A549 (cell line): ENCODE results near the gene KRTAP4-5. TPM values are rescaled to one million over a fixed set of nuclear protein-coding genes. Genes with fewer than 3 reads are reported as not detected.

Experiments used
- ATAC-seq, 2 experiments: fragments of 200-7000 bp in 1 of 2; fragments of >200 bp in 1 of 2; cut with Nextera tagmentation in 1 of 2; cut with Tn5 transposase in 1 of 2; 3 replicates each; pipeline versions ENCODE4 v1.8.0 to v1.9.1; 2018 to 2020; ENCODE audit warnings: mild to moderate bottlenecking in 1 of 2, moderate library complexity in 1 of 2
- CTCF ChIA-PET: fragments of 300-600 bp; sonication (Branson Sonifier 250); formaldehyde crosslinking; extraction: SDS; loops from one replicate; lab custom pipeline; 2021; ENCODE audit warnings: antibody characterized with exemption, inconsistent platforms; lab: Yijun Ruan, JAX
- POLR2A ChIA-PET: fragments of 350-600 bp; formaldehyde crosslinking; extraction: SDS; loops from one replicate; lab custom pipeline; 2021; ENCODE audit warnings: antibody characterized with exemption, inconsistent platforms; lab: Yijun Ruan, JAX
- DNase-seq, 2 experiments: peaks; one replicate each; pipeline versions ENCODE4 v3.0.0 to v3.0.0-alpha.2; 2011 to 2016; ENCODE audit warnings: low read depth in 1 of 2, low spot score in 1 of 2
- FAIRE-seq: peaks from 2 replicates; lab custom pipeline; 2011; peaks lifted over from hg19 to GRCh38; lab: Jason Lieb, UNC
- H3K27ac ChIP-seq, 2 experiments: fragments of >200 bp; sonication (Bioruptor Twin); formaldehyde crosslinking; 3 replicates each; pipeline ENCODE4 v1.5.1; 2016 to 2017
- H3K4me1 ChIP-seq: fragments of >200 bp; sonication (Bioruptor Twin); formaldehyde crosslinking; 3 replicates; pipeline ENCODE4 v1.6.1; 2016
- H3K4me2 ChIP-seq: fragments of >200 bp; sonication (Bioruptor Twin); formaldehyde crosslinking; 3 replicates; pipeline ENCODE4 v1.6.1; 2016
- H3K4me3 ChIP-seq: fragments of >200 bp; sonication (Bioruptor Twin); formaldehyde crosslinking; 3 replicates; pipeline ENCODE4 v1.5.1; 2016
- H3K9me3 ChIP-seq: fragments of >200 bp; sonication (Bioruptor Twin); formaldehyde crosslinking; 3 replicates; pipeline ENCODE4 v1.6.1; 2016
- ATOH8 ChIP-seq: fragments of 250-450 bp; sonication (Bioruptor Pico); IDR thresholded peaks from 2 replicates; pipeline ENCODE4 v1.5.0; 2020; ENCODE audit warnings: low read depth, mild to moderate bottlenecking, moderate library complexity
- CHD2 ChIP-seq: fragments of 150-350 bp; IDR thresholded peaks from 2 replicates; pipeline ENCODE4 v1.6.1; 2014; ENCODE audit warnings: low read length; ENCODE audit not compliant: partially characterized antibody
- CHD4 ChIP-seq: fragments of 200-600 bp; sonication (generic); IDR thresholded peaks from 2 replicates; pipeline ENCODE4 v1.6.1; 2016; ENCODE audit warnings: antibody characterized with exemption, mild to moderate bottlenecking, borderline replicate concordance
- EHF ChIP-seq: fragments of 250-450 bp; sonication (Bioruptor Pico); IDR thresholded peaks from 2 replicates; pipeline ENCODE4 v1.5.0; 2020; ENCODE audit warnings: mild to moderate bottlenecking
- GATA3 ChIP-seq: IDR thresholded peaks from 2 replicates; pipeline ENCODE4 v1.6.1; 2012; ENCODE audit warnings: borderline replicate concordance
- HDAC2 ChIP-seq: fragments of 200-600 bp; sonication (generic); IDR thresholded peaks from 2 replicates; pipeline ENCODE4 v1.6.1; 2016
- HOXB13 ChIP-seq: fragments of 250-450 bp; sonication (Bioruptor Pico); IDR thresholded peaks from 2 replicates; pipeline ENCODE4 v1.5.0; 2020; ENCODE audit warnings: low read depth, mild to moderate bottlenecking, moderate library complexity
- HOXB5 ChIP-seq: fragments of 250-450 bp; sonication (Bioruptor Pico); IDR thresholded peaks from 2 replicates; pipeline ENCODE4 v1.5.0; 2020; ENCODE audit warnings: mild to moderate bottlenecking, moderate library complexity
- JUNB ChIP-seq: fragments of >200 bp; sonication (Bioruptor Twin); formaldehyde crosslinking; IDR thresholded peaks from 2 replicates; pipeline ENCODE4 v1.6.1; 2016
- KDM1A ChIP-seq: fragments of 200-600 bp; sonication (generic); IDR thresholded peaks from 2 replicates; pipeline ENCODE4 v1.6.1; 2016; ENCODE audit warnings: low read depth, mild to moderate bottlenecking
- MAFK ChIP-seq: fragments of 450-650 bp; IDR thresholded peaks from 2 replicates; pipeline ENCODE4 v1.6.1; 2014; ENCODE audit not compliant: partially characterized antibody
- NPAS2 ChIP-seq: fragments of 250-450 bp; sonication (Bioruptor Pico); IDR thresholded peaks from 2 replicates; pipeline ENCODE4 v1.8.0; 2022; ENCODE audit warnings: mild to moderate bottlenecking, moderate library complexity, borderline replicate concordance
- PBX3 ChIP-seq: IDR thresholded peaks from 2 replicates; pipeline ENCODE4 v1.6.1; 2012
- POLR2A ChIP-seq: IDR thresholded peaks from 2 replicates; pipeline ENCODE4 v1.6.1; 2012; ENCODE audit warnings: mild to moderate bottlenecking, low read length
- POLR2AphosphoS2 ChIP-seq: conservative IDR thresholded peaks from 2 replicates; pipeline ENCODE4 v1.6.1; 2012; ENCODE audit warnings: low read length, improper control_type of control experiment, inconsistent platforms
- RAD21 ChIP-seq, 2 experiments: fragments of >200 bp in 1 of 2; sonication (Bioruptor Twin) in 1 of 2; formaldehyde crosslinking in 1 of 2; IDR thresholded peaks in 1 of 2; conservative IDR thresholded peaks in 1 of 2; 2 replicates in 1 of 2; 3 replicates in 1 of 2; pipeline ENCODE4 v1.6.1; 2012 to 2018; ENCODE audit warnings: inconsistent platforms in 1 of 2
- RARB ChIP-seq: fragments of 250-450 bp; sonication (Bioruptor Pico); IDR thresholded peaks from 2 replicates; pipeline ENCODE4 v1.8.0; 2021; ENCODE audit warnings: mild to moderate bottlenecking, moderate library complexity
- RCOR1 ChIP-seq: fragments of 150-350 bp; IDR thresholded peaks from 2 replicates; pipeline ENCODE4 v1.6.1; 2014; ENCODE audit warnings: antibody characterized with exemption, low read length, low read depth
- RFX5 ChIP-seq: fragments of 450-650 bp; IDR thresholded peaks from 2 replicates; pipeline ENCODE4 v1.7.1; 2014; ENCODE audit warnings: antibody characterized with exemption, mild to moderate bottlenecking, moderate library complexity
- SREBF2 ChIP-seq: fragments of 450-650 bp; IDR thresholded peaks from 2 replicates; pipeline ENCODE4 v1.6.1; 2014; ENCODE audit warnings: mild to moderate bottlenecking, moderate library complexity
- TP53 ChIP-seq: fragments of 250-450 bp; sonication (Bioruptor Pico); IDR thresholded peaks from 2 replicates; pipeline ENCODE4 v1.5.0; 2021; ENCODE audit warnings: mild to moderate bottlenecking, moderate library complexity
- ZSCAN20 ChIP-seq: fragments of 250-450 bp; sonication (Bioruptor Pico); IDR thresholded peaks from 2 replicates; pipeline ENCODE4 v1.8.0; 2022; ENCODE audit warnings: mild to moderate bottlenecking, moderate library complexity
- WGBS: methylation state at CpG from one replicate; pipeline ENCODE4 v1.1.6; 2017; ENCODE audit errors: missing lambda C conversion rate; 5-methylcytosine and 5-hydroxymethylcytosine counted together
- polyA plus RNA-seq, 4 experiments: library from polyadenylated mRNA; depleted of rRNA in 3 of 4; stranded (reverse); fragments of >200 nt; fragmentation: RNase III in 1 of 4; extraction: RNeasy Plus Mini Kit Qiagen cat#74134 plus additional on column Dnase treatment in 1 of 4; gene quantifications; 2 replicates in 3 of 4; 3 replicates in 1 of 4; pipeline ENCODE4 v1.2.3, GENCODE V29; 2011 to 2017
- TF ChIP-seq, protein P1 (sequence below): fragments of 250-450 bp; sonication (Bioruptor Pico); IDR thresholded peaks from 2 replicates; pipeline ENCODE4 v1.5.0; 2021; ENCODE audit warnings: mild to moderate bottlenecking, moderate library complexity, borderline replicate concordance
- TF ChIP-seq, protein P2 (sequence below): IDR thresholded peaks from 2 replicates; pipeline ENCODE4 v1.6.1; 2012

The KRTAP4-5 gene
- polyA plus RNA-seq, 2 of the 4 experiments (the other 2 are of a cell fraction), result not detected

GRCh38 chr17:41178843-41179616 is 29.4 kb upstream of the KRTAP4-5 start (continued):
- no peak for TF ChIP-seq PBX3
- no peak for TF ChIP-seq RFX5
- no peak for TF ChIP-seq RARB (CRISPR knock-in tag)
- no peak for TF ChIP-seq POLR2A
- TF ChIP-seq HDAC2, result no peak
- TF ChIP-seq HOXB5 (CRISPR knock-in tag), result no peak

- no peak for FAIRE-seq
- Histone ChIP-seq H3K4me3 (no peak overlapping the region), H3K27ac (no peak overlapping the region), H3K4me1 (no peaks in the 10 kb centered on the region), H3K9me3 (no peaks in the 10 kb centered on the region), H3K4me2 (no peak overlapping the region)
- CTCF ChIA-PET, result interaction anchor here (0.9 to 2.4 kb wide), 3 partner anchors 11 to 489 kb away, joined by 3 to 6 read pairs (median 3); partner anchors contain the start of gene KRTAP4-3
- no peak for DNase-seq
- ATAC-seq, result no peak
- POLR2A ChIA-PET, result no interaction called here
- TF ChIP-seq RAD21 (conservative IDR thresholded peaks at IDR 0.05 in 1 of 2, IDR thresholded peaks at IDR 0.05 in 1 of 2) (no peak), NPAS2 (CRISPR knock-in tag) (no peak), SREBF2 (no peak), KDM1A (no peak), ATOH8 (CRISPR knock-in tag) (no peak), HOXB13 (no peak), POLR2AphosphoS2 (no peak), RCOR1 (no peak), TP53 (no peak), PBX3 (no peak), JUNB (no peak), CHD4 (no peak), EHF (CRISPR knock-in tag) (no peak), MAFK (no peak), GATA3 (no peak), ZSCAN20 (no peak), CHD2 (no peak)
- TF ChIP-seq, protein P1, sequence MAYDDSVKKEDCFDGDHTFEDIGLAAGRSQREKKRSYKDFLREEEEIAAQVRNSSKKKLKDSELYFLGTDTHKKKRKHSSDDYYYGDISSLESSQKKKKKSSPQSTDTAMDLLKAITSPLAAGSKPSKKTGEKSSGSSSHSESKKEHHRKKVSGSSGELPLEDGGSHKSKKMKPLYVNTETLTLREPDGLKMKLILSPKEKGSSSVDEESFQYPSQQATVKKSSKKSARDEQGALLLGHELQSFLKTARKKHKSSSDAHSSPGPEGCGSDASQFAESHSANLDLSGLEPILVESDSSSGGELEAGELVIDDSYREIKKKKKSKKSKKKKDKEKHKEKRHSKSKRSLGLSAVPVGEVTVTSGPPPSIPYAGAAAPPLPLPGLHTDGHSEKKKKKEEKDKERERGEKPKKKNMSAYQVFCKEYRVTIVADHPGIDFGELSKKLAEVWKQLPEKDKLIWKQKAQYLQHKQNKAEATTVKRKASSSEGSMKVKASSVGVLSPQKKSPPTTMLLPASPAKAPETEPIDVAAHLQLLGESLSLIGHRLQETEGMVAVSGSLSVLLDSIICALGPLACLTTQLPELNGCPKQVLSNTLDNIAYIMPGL, result no peak
- TF ChIP-seq, protein P2, sequence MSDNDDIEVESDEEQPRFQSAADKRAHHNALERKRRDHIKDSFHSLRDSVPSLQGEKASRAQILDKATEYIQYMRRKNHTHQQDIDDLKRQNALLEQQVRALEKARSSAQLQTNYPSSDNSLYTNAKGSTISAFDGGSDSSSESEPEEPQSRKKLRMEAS, result no peak
- 96% methylated on average over 3 of the region's 3 CpGs for WGBS
Measured at GRCh38 chr17:41178341-41178740, 28.7 kb upstream of the KRTAP4-5 start.
